NCI-H1417 treated with DMSO at 0.1 percent for 48 hours (cell line): Measurements from ENCODE around the gene GCG.

Experiments
- DNase-seq: peaks from one replicate; lab custom pipeline; 2025; lab: John Stamatoyannopoulos, UW

GCG gene

GRCh38 chr2:162149940-162150339, 2.1 kb downstream of the GCG start:
- no peak for DNase-seq

- no peak for DNase-seq
These were observed 2.6 kb downstream of the GCG start for GRCh38 chr2:162149466-162149865.

DNA sequence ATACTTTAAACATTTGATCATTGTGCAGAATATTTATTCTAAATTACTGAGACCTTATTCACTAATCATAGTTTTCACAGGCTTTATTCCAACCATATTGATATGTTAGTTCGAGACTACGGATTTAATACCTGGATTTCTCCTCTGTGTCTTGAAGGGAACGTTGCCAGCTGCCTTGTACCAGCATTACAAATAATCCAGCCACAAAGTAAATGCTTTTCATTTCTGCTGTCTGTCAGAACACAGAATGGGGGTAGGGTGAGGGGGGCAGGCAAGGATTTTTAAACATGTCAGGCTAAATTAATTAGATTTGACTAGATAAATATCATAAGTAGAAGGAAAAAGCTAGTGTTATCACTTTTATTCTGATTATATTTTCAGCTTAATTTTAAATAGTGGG, 3.1 kb downstream of the GCG start:
- DNase-seq = no peak

DNA sequence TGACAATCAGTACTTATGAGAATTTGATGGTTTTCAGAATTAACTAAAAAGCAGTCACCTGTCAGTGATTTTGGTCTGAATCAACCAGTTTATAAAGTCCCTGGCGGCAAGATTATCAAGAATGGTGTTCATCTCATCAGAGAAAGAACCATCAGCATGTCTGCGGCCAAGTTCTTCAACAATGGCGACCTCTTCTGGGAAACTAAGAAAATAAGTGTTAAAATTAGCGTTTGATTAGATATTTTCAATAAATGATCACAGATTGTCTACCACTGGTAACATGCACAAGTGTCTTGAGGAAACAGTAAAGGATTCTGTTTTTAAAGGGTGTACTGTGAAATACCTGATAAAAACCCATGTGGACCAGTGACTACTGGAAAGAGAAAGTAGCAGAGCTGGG, 8.1 kb downstream of the GCG start:
- no peak for DNase-seq

- no peak for DNase-seq
These were observed 13.7 kb downstream of the GCG start for GRCh38 chr2:162138310-162138709.

DNA sequence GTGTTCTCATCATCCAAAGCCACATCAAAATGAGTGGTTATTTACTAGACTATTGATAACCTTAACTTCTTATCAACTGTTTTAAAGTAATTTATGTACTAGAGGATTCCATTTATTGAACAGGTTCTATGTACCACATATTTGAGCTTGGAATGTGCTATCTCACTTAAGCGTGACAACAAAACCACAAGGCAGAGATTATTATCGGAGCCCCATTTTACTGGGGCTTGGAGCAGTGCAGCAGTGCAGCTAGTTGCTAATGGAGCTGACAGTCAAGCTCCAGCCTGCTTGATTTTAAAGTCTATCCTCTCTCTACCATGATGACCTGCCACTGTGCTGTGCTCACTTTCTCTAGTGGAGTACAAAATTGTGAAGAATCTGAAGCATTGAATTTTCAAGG, 24.6 kb downstream of the GCG start:
- no peak for DNase-seq

GRCh38 chr2:162126527-162126926, 25.5 kb downstream of the GCG start:
- no peak for DNase-seq

DNA sequence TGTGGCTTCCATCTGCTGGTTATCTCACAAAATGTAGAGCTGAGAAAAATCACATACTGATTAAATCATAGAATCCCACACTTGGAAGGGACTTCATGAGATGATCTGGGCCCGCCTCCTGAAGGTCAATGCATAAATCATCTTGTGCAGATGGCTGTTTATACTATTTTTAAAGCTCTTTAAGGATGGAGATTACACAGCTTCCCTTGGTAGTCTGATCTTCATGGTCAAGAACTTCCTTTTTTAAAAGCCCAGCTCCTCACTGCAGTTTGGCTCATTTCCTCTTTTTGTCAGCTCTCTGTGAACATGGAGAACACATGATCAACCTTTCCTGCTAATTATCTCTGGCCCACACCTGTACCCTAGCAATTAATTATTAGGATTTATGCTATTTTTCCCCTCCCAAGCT, 25.9 kb downstream of the GCG start:
- DNase-seq = no peak

- no peak for DNase-seq
These were observed 26.9 kb downstream of the GCG start for GRCh38 chr2:162125138-162125537.

- no peak for DNase-seq
These were observed 28.0 kb downstream of the GCG start for GRCh38 chr2:162123806-162124758.

DNA sequence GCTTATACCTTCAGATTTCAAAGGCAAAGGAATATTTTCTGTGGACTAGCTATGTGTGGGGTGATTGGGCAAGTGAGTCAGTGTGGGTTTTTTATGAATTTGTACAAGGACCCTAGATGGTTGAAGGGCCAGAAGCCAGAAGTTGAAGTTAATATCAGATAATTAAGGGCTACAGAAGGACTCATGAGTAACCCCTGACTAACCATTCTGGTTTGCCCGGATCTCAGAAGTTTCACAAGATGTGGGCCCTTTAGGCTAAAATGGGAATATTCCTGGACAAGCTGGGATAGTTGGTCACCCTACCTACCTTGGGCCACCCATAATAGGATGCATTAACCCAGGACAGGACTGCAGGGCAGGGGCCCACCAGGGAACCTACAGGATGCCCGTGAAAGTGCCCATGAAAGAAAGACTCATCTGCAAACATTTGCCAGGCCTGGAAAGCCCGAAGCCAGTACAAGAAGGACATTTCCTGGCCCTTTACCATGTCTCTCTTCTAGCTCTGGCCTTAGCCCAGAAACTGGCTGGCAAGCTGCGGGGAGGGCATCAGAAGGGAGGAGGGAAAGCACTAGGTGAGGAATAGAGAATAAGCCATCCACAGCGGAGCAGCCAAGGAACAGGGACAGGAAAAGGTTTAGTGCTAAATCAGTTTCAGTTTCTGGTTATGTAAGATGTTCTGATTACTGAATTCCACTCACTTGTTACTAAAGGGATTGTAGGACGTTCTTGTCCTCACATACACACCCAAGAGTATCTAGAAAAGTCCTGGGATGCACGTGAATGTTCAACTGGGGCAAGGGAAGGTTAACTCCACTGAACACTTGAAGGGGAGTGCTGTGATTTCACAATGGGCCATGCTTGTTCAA, 33.6 kb downstream of the GCG start:
- DNase-seq = no peak

GRCh38 chr2:162116352-162116751, 35.7 kb downstream of the GCG start:
- DNase-seq = no peak

- no peak for DNase-seq
These were observed 37.0 kb downstream of the GCG start for GRCh38 chr2:162115076-162115475.

GRCh38 chr2:162114271-162114670, 37.8 kb downstream of the GCG start:
- DNase-seq = no peak

GRCh38 chr2:162113776-162114168, 38.3 kb downstream of the GCG start:
- no peak for DNase-seq

DNA sequence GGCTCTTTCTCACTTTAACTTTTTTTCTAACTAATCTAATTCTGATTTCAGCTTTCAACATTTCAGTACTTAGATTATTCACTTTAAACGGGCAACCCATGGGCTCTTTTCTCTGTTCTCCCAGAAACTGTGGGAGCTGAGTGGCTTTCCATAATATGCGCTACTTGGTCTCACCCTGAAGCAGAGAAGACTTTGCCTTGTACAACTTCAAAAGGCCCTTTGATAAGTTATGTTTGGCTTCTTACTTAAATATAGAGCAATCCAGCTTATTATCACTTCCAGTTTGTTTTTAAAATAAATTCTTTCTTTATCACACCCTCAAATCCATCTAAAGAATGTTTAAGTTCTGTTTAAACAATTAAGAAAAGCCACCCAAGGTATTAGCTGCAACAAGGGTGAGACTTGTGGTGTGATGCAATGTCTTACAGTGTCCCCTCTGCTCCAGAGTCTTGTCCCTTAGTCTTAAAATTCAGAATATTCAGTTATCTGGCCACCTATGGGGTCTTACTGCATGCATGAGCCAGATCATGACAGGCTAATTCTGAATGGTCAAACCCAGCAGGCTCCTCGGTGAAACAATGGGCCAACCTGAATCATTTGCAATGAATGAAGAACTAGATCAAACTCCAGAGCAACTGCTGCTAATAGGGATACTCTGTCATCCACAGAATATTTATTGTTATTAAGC, 38.8 kb downstream of the GCG start:
- no peak for DNase-seq

GRCh38 chr2:162111958-162112850, 39.8 kb downstream of the GCG start:
- DNase-seq = no peak

DNA sequence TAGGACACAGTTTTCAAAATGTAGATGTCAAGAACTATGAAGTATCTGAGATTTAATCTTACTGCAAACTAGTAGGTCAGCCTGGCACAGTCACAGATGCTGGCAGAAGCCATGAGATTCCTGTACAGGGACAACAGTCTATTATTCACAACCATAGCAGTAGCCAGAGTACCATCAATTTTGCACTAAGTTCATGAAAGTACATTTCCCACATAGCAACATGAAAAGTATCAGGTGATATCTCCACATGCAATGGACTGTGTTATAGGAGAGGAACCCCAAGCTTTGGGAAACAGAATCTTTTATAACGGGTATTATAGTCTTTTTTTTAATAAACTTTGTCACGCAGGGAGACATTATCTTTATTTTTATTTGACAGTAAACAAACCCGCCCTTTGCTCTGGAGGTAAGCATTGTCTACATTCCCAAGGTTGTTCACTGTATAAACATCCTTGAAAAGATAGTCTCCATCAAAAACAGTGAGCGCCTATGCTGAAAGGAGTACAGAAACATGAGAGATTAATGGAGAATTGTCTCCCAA, 44.6 kb downstream of the GCG start:
- no peak for DNase-seq

GRCh38 chr2:162106746-162107145, 45.3 kb downstream of the GCG start:
- DNase-seq = no peak

GRCh38 chr2:162106146-162106551, 45.9 kb downstream of the GCG start:
- no peak for DNase-seq

DNA sequence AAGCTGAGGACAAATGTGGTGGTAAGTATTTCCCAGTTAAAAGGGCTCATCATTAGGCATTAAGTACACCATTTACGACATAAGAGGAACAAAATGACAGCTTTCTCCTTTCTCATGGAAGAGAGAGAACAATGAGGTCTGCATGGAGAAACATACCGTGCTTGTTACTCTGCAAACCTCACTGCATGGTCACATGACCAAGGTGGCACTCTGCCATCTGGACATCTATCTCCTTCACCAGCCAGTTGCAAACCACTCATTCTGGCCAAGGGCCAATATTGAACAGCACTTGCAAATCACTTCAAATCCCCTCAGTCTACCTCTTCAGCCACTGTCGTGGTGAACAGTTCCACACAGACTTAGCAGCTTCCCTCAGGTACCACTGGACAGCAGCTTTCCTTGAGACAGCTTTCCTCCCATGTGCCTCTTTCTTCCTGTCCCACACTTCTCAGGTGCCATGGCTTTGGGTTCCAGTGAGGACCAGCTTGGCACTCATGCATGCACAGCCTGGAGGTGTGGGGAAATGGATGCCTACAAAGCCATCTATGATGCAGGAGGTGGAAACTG, 48.5 kb downstream of the GCG start:
- no peak for DNase-seq
